ENCODE data around the gene TMEM266.

The TMEM266 gene

GRCh38 chr15:76185716-76186115 is 125.9 kb downstream of the TMEM266 start:
- peak; percentile 58 for DNase-seq (ENCODE audit: low spot score)

DNA sequence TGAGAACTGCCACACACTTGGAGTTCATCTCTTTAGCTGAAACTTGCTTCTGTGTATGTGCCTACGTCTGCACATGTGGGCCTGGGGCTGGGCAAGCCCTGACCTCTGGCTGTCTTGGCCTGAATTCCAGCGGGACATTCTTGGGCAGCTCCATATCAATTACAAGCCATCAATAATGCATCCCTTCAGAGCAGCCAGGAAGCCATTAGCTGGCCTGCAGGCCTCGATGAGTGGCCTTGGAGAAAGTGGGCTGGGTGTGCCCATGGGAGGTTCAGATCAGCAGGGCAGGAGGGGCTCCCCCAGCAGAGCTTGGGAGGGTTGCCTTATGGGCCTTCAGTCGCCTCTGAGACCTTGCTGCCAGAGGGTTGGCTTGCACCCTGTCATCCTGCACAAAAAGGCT is 127.4 kb downstream of the TMEM266 start:
- DNase-seq (ENCODE audit: low spot score): no peak

DNA sequence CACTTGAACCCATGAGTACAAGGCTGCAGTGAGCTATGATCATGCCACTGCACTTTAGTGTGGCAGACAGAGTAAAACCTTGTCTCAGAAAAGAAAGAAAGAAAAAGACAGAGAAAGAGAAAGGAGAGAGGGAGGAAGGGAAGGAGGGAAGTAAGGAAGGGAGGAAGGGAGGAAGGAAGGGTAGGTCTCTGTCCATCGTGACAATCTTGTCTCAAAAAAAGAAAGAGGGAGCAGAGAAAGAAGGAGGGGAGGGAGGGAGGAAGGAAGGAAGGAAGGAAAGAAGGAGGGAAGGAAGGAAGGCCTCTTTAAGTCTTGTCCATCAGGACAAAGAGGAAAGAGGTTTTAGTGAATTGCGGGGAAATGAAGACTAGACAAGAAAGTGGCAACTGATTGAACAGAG is 129.3 kb downstream of the TMEM266 start:
- no peak for DNase-seq (ENCODE audit: low spot score)

DNA sequence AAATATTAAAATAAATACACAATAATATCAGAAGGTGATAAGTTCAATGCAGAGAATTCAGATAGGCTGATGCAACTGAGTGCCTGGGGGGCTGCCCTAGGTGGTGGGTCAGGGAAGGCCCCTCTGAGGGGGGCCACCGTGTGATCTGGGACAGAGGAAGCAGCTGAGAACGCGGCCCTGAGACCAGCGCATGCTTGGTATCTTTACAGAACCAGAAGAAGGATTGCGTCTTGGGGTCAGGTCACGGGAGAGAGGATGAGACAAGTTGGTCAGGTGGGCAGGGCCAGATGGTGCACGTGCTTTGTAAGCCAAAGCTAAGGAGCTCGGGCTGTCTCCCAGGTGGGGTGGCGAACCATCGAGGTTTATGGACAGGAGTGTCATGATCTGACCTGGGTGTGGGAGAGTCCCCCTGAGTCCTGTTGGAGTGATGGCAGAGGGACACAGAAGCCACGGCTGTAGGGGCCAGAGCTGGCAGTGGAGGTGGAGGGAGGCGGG is 130.3 kb downstream of the TMEM266 start:
- DNase-seq (ENCODE audit: low spot score): no peak

DNA sequence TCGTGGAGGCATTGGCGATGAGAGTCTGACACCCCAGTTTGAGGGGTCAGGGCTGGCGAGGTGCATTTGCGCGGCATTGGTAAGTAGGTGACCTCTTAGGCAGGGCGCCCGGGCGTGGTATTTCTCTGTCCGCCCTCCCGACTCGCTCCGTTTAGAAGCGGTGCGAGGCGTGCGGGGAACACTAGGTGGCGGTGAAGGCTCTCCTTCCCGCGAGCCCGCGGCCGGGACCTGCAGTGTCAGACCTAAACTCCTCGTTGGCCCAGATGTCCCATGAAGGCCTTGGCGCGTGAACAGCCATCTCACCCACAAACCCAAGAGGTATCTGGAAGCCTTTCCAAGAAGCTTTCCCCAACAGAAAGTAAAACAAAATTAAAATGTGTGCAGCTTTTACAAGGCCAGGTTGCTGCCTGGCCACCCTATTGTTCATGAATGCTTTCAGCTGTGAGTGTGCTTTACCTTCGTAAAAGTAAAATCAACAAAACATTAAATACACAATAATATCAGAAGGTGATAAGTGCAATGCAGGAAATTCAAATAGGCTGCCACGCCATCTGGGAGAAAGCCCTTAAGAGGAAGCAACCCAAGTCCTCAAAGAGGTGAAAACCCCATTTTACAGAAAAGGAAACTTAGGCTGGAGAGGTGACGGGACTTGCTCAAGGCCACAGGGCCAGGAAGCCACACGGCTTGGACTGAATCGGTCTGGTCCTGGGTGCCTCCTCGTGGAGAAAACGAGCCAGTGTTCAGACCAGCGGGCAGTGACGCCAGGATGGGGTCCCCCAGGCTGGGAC is 131.2 kb downstream of the TMEM266 start:
- peak; percentile 77 for DNase-seq (ENCODE audit: low spot score)

GRCh38 chr15:76191539-76192244 is 131.9 kb downstream of the TMEM266 start:
- no peak for DNase-seq (ENCODE audit: low spot score)

- DNase-seq (ENCODE audit: low spot score): no peak
Observed at GRCh38 chr15:76192715-76193114, 132.9 kb downstream of the TMEM266 start.

DNA sequence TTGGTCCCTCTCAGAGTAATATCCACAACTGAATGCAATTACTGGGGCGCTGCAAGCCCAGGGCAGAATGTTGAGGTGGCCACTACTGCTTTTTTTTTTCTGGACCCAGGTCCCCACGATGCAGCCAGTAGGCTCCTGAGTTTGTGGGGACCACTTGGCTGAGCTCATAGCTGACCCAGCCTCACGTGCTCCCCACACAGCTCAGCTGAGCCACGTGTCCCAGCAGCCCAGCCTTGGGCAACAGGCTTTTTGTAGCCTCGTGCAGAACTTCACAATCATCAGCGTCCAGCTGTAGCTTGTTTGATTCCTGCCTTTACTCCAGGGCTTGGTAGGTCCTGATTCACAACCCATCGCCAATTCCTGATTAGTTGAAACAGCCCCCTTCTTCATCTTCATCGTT is 134.1 kb downstream of the TMEM266 start:
- DNase-seq (ENCODE audit: low spot score): no peak

DNA sequence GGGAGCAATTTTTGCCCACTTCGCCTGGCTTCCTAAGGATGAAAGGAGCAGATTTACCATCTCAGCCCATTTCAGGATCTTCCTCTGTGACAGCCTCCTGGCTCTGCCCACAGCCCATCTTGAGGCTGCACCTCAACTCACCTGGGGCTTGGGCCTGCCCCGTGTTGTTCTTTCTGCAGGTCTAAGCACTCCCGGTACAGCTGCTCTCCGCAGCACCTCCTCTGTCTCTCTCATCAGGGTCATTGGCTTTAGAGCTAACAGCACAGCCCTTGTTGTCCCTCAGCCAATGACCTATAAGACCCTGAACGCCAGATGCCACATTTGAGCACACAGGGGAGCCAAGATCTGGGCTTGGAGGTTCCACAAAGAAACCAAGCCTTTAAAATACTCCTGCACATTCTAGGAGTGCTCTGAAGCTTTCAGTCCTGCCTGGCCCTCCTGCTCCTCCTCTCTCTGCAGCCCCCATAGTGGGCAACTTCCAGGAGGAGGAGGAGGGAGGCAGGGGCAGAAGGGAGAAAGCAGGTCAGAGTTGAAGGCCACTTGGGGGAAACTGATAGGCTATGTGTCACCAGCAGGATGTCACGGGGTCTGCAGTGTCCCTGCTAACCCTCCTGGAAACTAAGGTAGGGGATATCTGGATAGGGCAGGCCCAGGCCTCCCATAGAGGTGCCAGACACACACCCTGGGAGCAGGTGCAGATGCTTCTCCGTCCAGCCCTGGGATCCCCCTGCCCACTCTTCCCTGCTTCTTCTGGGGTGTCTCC is 135.9 kb downstream of the TMEM266 start:
- no peak for DNase-seq (ENCODE audit: low spot score)

- peak; percentile 56 for DNase-seq (ENCODE audit: low spot score)
Observed at GRCh38 chr15:76196269-76197231, 136.8 kb downstream of the TMEM266 start.

- no peak for DNase-seq (ENCODE audit: low spot score)
Observed at GRCh38 chr15:76197703-76198455, 138.1 kb downstream of the TMEM266 start.

DNA sequence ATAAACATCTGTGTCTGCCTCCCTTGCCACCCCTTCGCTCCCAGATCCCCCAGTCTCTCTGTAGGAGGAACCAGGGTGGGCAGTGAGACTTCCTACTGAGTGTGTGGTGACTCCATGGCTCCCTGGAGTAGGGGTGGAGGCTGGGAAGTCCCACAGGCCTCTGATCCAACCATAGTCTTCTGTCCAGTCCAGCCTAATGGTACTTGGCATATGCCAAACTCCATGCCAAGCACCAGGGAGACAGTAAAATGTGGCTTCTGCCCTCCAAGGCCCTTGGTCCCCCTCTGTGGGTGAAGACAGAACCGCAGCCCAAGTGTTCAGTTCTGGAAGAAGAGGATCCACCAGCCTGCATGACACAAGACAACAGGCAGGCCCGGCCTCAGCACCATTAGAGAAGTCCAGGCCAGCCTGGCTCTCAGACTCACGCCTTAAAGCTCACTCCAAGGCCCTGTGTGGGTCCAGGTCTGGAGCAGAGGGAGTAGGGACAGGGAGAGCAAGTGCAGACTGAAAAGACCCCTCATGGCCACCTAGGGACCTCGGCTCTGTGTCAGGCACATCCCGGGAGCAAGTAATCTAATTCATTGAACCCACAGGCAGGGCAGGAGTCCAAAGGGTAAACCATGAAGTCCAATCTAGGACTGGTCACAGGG is 138.8 kb downstream of the TMEM266 start:
- no peak for DNase-seq (ENCODE audit: low spot score)

DNA sequence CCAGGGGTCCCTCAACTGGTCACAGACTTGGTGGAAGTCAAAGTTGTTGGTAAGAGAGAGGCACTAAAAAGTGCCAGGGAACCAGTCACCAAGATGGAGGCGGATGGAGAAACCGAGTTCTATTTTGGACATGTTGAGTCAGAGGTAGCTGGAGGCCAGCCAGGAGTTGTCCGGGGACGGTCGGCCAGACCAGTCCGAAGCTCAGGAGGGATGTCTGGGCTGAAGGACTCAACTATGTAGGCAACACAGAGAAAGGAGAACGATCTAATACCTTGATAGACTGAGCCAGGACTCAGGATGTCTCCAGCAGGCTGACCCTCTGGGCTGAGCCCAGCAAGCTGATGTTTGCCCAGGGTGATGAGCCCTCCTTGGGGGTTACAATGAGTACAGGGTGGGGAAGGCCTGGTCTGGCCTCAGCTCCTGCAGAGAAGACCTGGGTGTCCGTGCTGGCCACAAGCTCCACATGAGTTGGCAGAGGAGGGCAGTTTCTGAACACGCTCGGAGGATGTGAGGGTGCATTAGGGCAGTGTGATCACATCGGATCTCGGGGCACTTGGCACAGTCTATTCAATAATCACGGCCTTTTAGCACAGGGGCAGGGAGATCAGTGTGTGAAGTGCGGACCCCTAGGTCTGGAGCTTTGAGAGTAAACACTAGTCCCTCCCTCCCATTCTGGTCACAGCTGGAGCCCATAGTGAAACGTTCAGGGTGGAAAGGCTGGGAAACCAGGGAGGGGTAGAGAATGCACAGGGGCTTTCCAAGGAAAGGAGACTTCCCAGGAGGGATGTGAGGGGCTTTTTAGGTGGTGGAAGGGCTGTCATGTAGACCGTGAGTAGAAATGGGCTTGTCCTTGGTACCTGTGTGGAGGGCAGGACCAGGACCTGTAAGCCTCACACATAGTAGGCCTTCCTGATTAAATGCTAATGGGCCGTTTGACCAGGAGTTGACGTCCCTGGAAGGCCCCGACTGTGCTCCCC is 139.6 kb downstream of the TMEM266 start:
- no peak for DNase-seq (ENCODE audit: low spot score)

- no peak for DNase-seq (ENCODE audit: low spot score)
Observed at GRCh38 chr15:76200083-76200465, 140.3 kb downstream of the TMEM266 start.

- no peak for DNase-seq (ENCODE audit: low spot score)
Observed at GRCh38 chr15:76200641-76201105, 140.9 kb downstream of the TMEM266 start.

DNA sequence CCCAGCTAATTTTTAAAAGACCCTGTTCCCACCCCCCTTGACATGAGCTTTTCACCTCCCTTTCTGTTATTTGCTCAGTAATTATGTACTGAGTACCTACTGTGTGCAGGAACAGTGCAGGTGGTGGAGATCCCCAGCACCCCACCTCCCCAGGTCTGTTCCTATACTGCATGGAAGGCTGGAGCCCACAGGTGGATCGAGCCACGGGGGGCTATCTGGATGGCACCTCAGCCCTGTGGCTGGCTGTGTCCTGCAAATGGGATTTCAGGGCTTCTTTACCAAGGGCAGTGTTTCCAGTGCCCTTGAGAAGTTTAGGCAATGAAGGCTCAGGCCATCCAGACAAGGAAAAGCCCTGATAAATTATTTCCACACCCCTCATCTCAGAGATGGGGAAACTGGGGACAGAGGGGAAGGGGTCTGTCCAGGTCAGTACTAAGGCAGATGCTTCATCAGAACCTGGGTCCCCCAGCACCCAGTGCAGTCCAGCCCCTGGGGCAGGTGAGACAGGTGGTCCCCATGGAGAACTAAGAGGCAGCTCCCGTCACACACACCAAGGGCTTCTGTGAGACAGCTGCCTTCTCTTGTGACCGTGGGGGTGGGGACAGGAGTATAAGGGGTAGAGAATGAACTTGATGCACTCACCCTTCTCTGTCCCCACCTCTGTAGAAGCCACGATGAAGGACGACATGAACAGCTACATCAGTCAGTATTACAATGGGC is 141.9 kb downstream of the TMEM266 start:
- no peak for DNase-seq (ENCODE audit: low spot score)

- DNase-seq (ENCODE audit: low spot score): no peak
Observed at GRCh38 chr15:76203346-76204108, 143.7 kb downstream of the TMEM266 start.

Measured in COLO829 (cell line).